Endothelial cell of umbilical vein (primary cell): ENCODE data around the gene REPS1. TPM values are rescaled to one million over a fixed set of nuclear protein-coding genes. Genes with fewer than 3 reads are reported as not detected.

Experiments
- BruUV-seq: library from RNA; stranded (reverse); fragments of 400-500 nt; replicated peaks from 2 replicates; lab custom pipeline; 2021; lab: Mats Ljungman, UMichigan
- CTCF ChIA-PET: fragments of 300-600, 350-600 bp; sonication (Branson Sonifier 250); formaldehyde crosslinking; loops from one replicate; lab custom pipeline; 2021; ENCODE audit warnings: antibody characterized with exemption, inconsistent platforms; lab: Charles Lee
- POLR2A ChIA-PET: fragments of 300-600, 350-600 bp; sonication (Branson Sonifier 250); formaldehyde crosslinking; loops from one replicate; lab custom pipeline; 2021; ENCODE audit warnings: antibody characterized with exemption, inconsistent platforms; lab: Charles Lee
- DNase-seq: peaks from one replicate; pipeline ENCODE4 v3.0.0-alpha.2; 2011; ENCODE audit warnings: low read depth, low spot score
- FAIRE-seq: peaks from 2 replicates; lab custom pipeline; 2011; peaks lifted over from hg19 to GRCh38; lab: Jason Lieb, UNC
- H2AFZ ChIP-seq: 2 replicates; pipeline ENCODE4 v1.6.0; 2012; ENCODE audit warnings: low read depth, low read length, control low read depth, inconsistent platforms
- H3K27ac ChIP-seq: 2 replicates; pipeline ENCODE4 v1.5.1; 2011; ENCODE audit warnings: low read depth, mild to moderate bottlenecking, control low read depth, low read length, moderate library complexity; ENCODE audit not compliant: insufficient read depth
- H3K27me3 ChIP-seq, 2 experiments: 2 replicates each; pipeline versions ENCODE4 v1.6.0 to v1.6.1; 2011; ENCODE audit warnings: low read length in 2 of 2, mixed read lengths in 1 of 2; ENCODE audit not compliant: control insufficient read depth in 2 of 2, insufficient read depth in 2 of 2
- H3K36me3 ChIP-seq, 2 experiments: 2 replicates in 1 of 2; 3 replicates in 1 of 2; pipeline ENCODE4 v1.5.1; 2011; ENCODE audit warnings: low read length in 2 of 2, mild to moderate bottlenecking in 1 of 2, moderate library complexity in 1 of 2; ENCODE audit not compliant: control insufficient read depth in 2 of 2, insufficient read depth in 2 of 2; ENCODE audit errors: extremely low read depth in 1 of 2
- H3K4me1 ChIP-seq: 3 replicates; pipeline ENCODE4 v1.5.1; 2011; ENCODE audit warnings: mild to moderate bottlenecking, low read length; ENCODE audit not compliant: control insufficient read depth, insufficient read depth; ENCODE audit errors: extremely low read depth
- H3K4me2 ChIP-seq: 2 replicates; pipeline ENCODE4 v1.6.1; 2011; ENCODE audit warnings: low read length, control low read depth, mixed read lengths; ENCODE audit not compliant: insufficient read depth
- H3K4me3 ChIP-seq, 3 experiments: fragments of 200-600 bp in 1 of 3; sonication (generic), shearing (Covaris generic) in 1 of 3; replicated peaks in 1 of 3; 2 replicates each; pipeline ENCODE4 v1.5.1; 2011 to 2016; ENCODE audit warnings: control low read depth in 3 of 3, low read length in 3 of 3, mild to moderate bottlenecking in 2 of 3, inconsistent platforms in 1 of 3, low read depth in 1 of 3, moderate library complexity in 1 of 3; ENCODE audit not compliant: insufficient read depth in 1 of 3
- H3K79me2 ChIP-seq: 2 replicates; pipeline ENCODE4 v1.6.0; 2012; ENCODE audit warnings: low read length, inconsistent platforms; ENCODE audit not compliant: control insufficient read depth, insufficient read depth
- H3K9ac ChIP-seq: replicated peaks from 2 replicates; pipeline ENCODE3; 2011; ENCODE audit warnings: low read length, control low read depth; ENCODE audit not compliant: insufficient read depth; ENCODE audit errors: extremely low read depth
- H3K9me1 ChIP-seq: replicated peaks from 3 replicates; pipeline ENCODE4 v1.6.0; 2011; ENCODE audit warnings: mild to moderate bottlenecking, low read length; ENCODE audit not compliant: control insufficient read depth, insufficient read depth; ENCODE audit errors: extremely low read depth
- H3K9me3 ChIP-seq: replicated peaks from 2 replicates; pipeline ENCODE4 v1.5.1; 2012; ENCODE audit warnings: low read length, inconsistent platforms; ENCODE audit not compliant: control insufficient read depth, insufficient read depth
- H4K20me1 ChIP-seq: replicated peaks from 2 replicates; pipeline ENCODE3; 2011; ENCODE audit warnings: mild to moderate bottlenecking, low read length; ENCODE audit not compliant: control insufficient read depth, insufficient read depth; ENCODE audit errors: extremely low read depth
- EZH2 ChIP-seq: IDR thresholded peaks from 2 replicates; pipeline ENCODE4 v1.6.1; 2012; ENCODE audit warnings: borderline replicate concordance, low read depth, mild to moderate bottlenecking, moderate library complexity, low read length, inconsistent platforms; ENCODE audit not compliant: severe bottlenecking
- FOS ChIP-seq: IDR thresholded peaks from 2 replicates; pipeline ENCODE4 v1.6.1; 2011; ENCODE audit warnings: mild to moderate bottlenecking, low read length, moderate library complexity, borderline replicate concordance; ENCODE audit not compliant: insufficient read depth
- GATA2 ChIP-seq: IDR thresholded peaks from 2 replicates; pipeline ENCODE4 v1.7.0; 2011; ENCODE audit warnings: low read depth, mild to moderate bottlenecking, moderate library complexity, mixed read lengths, low read length; ENCODE audit not compliant: insufficient read length, insufficient read depth
- JUN ChIP-seq: IDR thresholded peaks from 2 replicates; pipeline ENCODE4 v1.6.1; 2011; ENCODE audit warnings: borderline replicate concordance, low read depth; ENCODE audit not compliant: insufficient read length, insufficient read depth
- MYC ChIP-seq: IDR thresholded peaks from one replicate; pipeline ENCODE4 v1.6.1; 2011; ENCODE audit warnings: mild to moderate bottlenecking, low read depth, low read length
- POLR2A ChIP-seq: IDR thresholded peaks from 2 replicates; pipeline ENCODE4 v1.6.1; 2012; ENCODE audit warnings: low read depth, mild to moderate bottlenecking, control low read depth, low read length
- POLR2AphosphoS5 ChIP-seq: IDR thresholded peaks from 2 replicates; pipeline ENCODE4 v1.6.1; 2012; ENCODE audit warnings: low read depth, mild to moderate bottlenecking, control low read depth, low read length, moderate library complexity; ENCODE audit not compliant: insufficient read depth
- dilution Hi-C: fragments of 300-500 bp; cut with MboI; formaldehyde crosslinking; loops from one replicate; pipeline ENCODE4 v1.15.0; 2019; ENCODE audit warnings: low sequenced_read_pairs; ENCODE audit not compliant: extremely low pct_ligation_motif_present
- intact Hi-C: fragments of 100-400 bp; cut with micrococcal nuclease; formaldehyde crosslinking; loops from one replicate; pipeline ENCODE4 v1.10.0; 2022
- polyA plus RNA-seq, 4 experiments: library from polyadenylated mRNA; depleted of rRNA in 3 of 4; stranded (reverse) in 3 of 4; unstranded in 1 of 4; fragments of >200 nt; gene quantifications; 2 replicates each; pipeline versions ENCODE4 v1.2.1 to v1.2.3, GENCODE V29; 2011 to 2012; ENCODE audit warnings: missing spikeins in 1 of 4
- total RNA-seq: library from RNA; stranded (reverse); gene quantifications from 2 replicates; pipeline ENCODE4 v1.2.3, GENCODE V29; 2021
- TF ChIP-seq, protein P1 (sequence below): IDR thresholded peaks from 2 replicates; pipeline ENCODE4 v1.6.1; 2011; ENCODE audit not compliant: insufficient read depth, insufficient read length
- TF ChIP-seq, protein P2 (sequence below), 2 donors: IDR thresholded peaks; 1 replicate in 1 of 2; 2 replicates in 1 of 2; pipeline ENCODE4 v1.5.1; 2011; ENCODE audit warnings: low read length in 2 of 2, mild to moderate bottlenecking in 2 of 2, moderate library complexity in 2 of 2, control low read depth in 1 of 2, inconsistent platforms in 1 of 2, low read depth in 1 of 2; ENCODE audit not compliant: insufficient read depth in 1 of 2; ENCODE audit errors: extremely low read depth in 1 of 2

Gene REPS1
- total and polyA plus RNA-seq, 2 donors (not counting 3 experiments of a cell fraction or from before 2014, with no cell fraction given), result 20.6 to 35.0 TPM

DNA sequence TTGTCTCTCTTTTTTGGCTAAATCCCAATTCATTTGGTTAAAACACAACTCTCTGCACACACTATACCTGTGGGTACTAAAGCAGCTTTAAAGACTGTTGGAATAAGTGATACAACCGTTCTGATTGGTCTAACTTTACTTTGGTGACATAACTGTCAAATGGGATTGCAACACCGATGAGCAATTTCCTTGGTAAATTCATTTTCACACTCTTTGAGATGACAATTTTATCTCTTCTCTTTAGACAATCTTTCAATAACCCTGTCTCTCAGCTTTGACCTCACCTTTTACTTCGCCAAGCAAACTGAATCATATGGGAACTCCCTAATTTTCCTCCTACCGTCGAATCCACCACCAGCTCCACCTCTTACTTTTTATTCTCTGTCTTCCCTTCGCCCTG lies 131.4 kb downstream of the REPS1 start:
- Histone ChIP-seq H2AFZ (no peak overlapping the region), H4K20me1 (no peaks in the 10 kb centered on the region), H3K9me1 (no peaks in the 10 kb centered on the region), H3K36me3 (no peaks in the 10 kb centered on the region), H3K4me1 (no peaks in the 10 kb centered on the region), H3K27ac (no peak overlapping the region), H3K4me2 (no peak overlapping the region), H3K27me3 (peaks cover 0 to 6% of the 10 kb centered on the region in 2 experiments), H3K79me2 (no peaks in the 10 kb centered on the region), H3K9me3 (no peaks in the 10 kb centered on the region), H3K4me3 (no peak overlapping the region), H3K9ac (no peak overlapping the region)
- BruUV-seq, result no TSS peak
- no peak for TF ChIP-seq POLR2AphosphoS5
- no peak for TF ChIP-seq EZH2
- TF ChIP-seq MYC, result no peak
- TF ChIP-seq POLR2A, result no peak
- no peak for TF ChIP-seq GATA2
- TF ChIP-seq, protein P1, sequence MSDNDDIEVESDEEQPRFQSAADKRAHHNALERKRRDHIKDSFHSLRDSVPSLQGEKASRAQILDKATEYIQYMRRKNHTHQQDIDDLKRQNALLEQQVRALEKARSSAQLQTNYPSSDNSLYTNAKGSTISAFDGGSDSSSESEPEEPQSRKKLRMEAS, result no peak
- TF ChIP-seq FOS, result no peak
- no peak for TF ChIP-seq JUN
- TF ChIP-seq, protein P2, sequence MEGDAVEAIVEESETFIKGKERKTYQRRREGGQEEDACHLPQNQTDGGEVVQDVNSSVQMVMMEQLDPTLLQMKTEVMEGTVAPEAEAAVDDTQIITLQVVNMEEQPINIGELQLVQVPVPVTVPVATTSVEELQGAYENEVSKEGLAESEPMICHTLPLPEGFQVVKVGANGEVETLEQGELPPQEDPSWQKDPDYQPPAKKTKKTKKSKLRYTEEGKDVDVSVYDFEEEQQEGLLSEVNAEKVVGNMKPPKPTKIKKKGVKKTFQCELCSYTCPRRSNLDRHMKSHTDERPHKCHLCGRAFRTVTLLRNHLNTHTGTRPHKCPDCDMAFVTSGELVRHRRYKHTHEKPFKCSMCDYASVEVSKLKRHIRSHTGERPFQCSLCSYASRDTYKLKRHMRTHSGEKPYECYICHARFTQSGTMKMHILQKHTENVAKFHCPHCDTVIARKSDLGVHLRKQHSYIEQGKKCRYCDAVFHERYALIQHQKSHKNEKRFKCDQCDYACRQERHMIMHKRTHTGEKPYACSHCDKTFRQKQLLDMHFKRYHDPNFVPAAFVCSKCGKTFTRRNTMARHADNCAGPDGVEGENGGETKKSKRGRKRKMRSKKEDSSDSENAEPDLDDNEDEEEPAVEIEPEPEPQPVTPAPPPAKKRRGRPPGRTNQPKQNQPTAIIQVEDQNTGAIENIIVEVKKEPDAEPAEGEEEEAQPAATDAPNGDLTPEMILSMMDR (IDR thresholded peaks at IDR 0.05; ENCODE audit: extremely low read depth in 1 of 2, insufficient read depth in 1 of 2, low read depth in 1 of 2, low read length in 2 of 2), result no peak
- DNase-seq (no peak), FAIRE-seq (no peak)
- CTCF ChIA-PET, result no interaction called here
- dilution Hi-C loops (no loop called here), intact Hi-C loops (loop anchor here (10.0 kb wide), 1 partner anchor 642 kb away; the partner anchor contains the start of gene PBOV1)
- POLR2A ChIA-PET, result no interaction called here

Other genes with a start within 250 kb of the REPS1 start
- 10.5 and 12.8 TPM in 2 replicates for gene CCDC28A, start 214.5 kb downstream of the REPS1 start, total RNA-seq
- gene CCDC28A, start 214.5 kb downstream of the REPS1 start, polyA plus RNA-seq, result 8.3 and 11.1 TPM in 2 replicates
- gene ECT2L, start 192.2 kb downstream of the REPS1 start, total RNA-seq, result not detected in 2 replicates
- not detected in 2 replicates for gene ECT2L, start 192.2 kb downstream of the REPS1 start, polyA plus RNA-seq
- gene ABRACL, start 40.5 kb upstream of the REPS1 start, total RNA-seq, result 87.4 and 104 TPM in 2 replicates
- 36.0 and 54.4 TPM in 2 replicates for gene ABRACL, start 40.5 kb upstream of the REPS1 start, polyA plus RNA-seq
- gene HECA, start 146.8 kb upstream of the REPS1 start, total RNA-seq, result 16.7 and 18.2 TPM in 2 replicates
- gene HECA, start 146.8 kb upstream of the REPS1 start, polyA plus RNA-seq, result 4.1 and 5.8 TPM in 2 replicates